Mesendoderm (in vitro differentiated cells): Measurements from ENCODE around the gene MGAT5B.

Source experiments
- DNase-seq: peaks from one replicate; pipeline ENCODE4 v3.0.0; 2013
- H2AK5ac ChIP-seq: 2 replicates; pipeline ENCODE4 v1.6.1; 2013; ENCODE audit warnings: low read length, inconsistent platforms
- H2BK120ac ChIP-seq: 2 replicates; pipeline ENCODE4 v1.6.1; 2013; ENCODE audit warnings: low read depth, mild to moderate bottlenecking, low read length, moderate library complexity, mixed read lengths
- H2BK15ac ChIP-seq: replicated peaks from 2 replicates; pipeline ENCODE4 v1.6.1; 2013; ENCODE audit warnings: low read depth, mild to moderate bottlenecking, moderate library complexity
- H2BK5ac ChIP-seq: 2 replicates; pipeline ENCODE4 v1.6.1; 2013; ENCODE audit warnings: low read length, inconsistent platforms
- H3K18ac ChIP-seq: 2 replicates; pipeline ENCODE4 v1.6.1; 2013; ENCODE audit warnings: mild to moderate bottlenecking, low read length, mixed read lengths
- H3K23ac ChIP-seq: one replicate; pipeline ENCODE4 v1.6.1; 2013; ENCODE audit warnings: low read length
- H3K27ac ChIP-seq: 2 replicates; pipeline ENCODE4 v1.5.1; 2013; ENCODE audit warnings: low read depth, mild to moderate bottlenecking, inconsistent platforms, low read length, moderate library complexity
- H3K27me3 ChIP-seq: 2 replicates; pipeline ENCODE4 v1.6.1; 2013; ENCODE audit warnings: low read length, control low read depth, mild to moderate bottlenecking, inconsistent platforms; ENCODE audit not compliant: insufficient read depth, poor library complexity
- H3K36me3 ChIP-seq: 2 replicates; pipeline ENCODE4 v1.6.1; 2013; ENCODE audit warnings: low read length, inconsistent platforms; ENCODE audit not compliant: control insufficient read depth, insufficient read depth
- H3K4ac ChIP-seq: one replicate; pipeline ENCODE4 v1.6.1; 2013; ENCODE audit warnings: low read depth, mild to moderate bottlenecking, low read length, moderate library complexity
- H3K4me1 ChIP-seq: 2 replicates; pipeline ENCODE4 v1.6.1; 2013; ENCODE audit warnings: low read depth, low read length, inconsistent platforms; ENCODE audit not compliant: control insufficient read depth
- H3K4me2 ChIP-seq: 2 replicates; pipeline ENCODE4 v1.6.1; 2013; ENCODE audit warnings: low read length
- H3K4me3 ChIP-seq: 2 replicates; pipeline ENCODE4 v1.5.1; 2013; ENCODE audit warnings: mild to moderate bottlenecking, low read length
- H3K56ac ChIP-seq: one replicate; pipeline ENCODE4 v1.6.1; 2013; ENCODE audit warnings: low read length
- H3K79me1 ChIP-seq: 2 replicates; pipeline ENCODE4 v1.6.1; 2013; ENCODE audit warnings: low read length, inconsistent platforms
- H3K79me2 ChIP-seq: 2 replicates; pipeline ENCODE4 v1.6.1; 2013; ENCODE audit warnings: mild to moderate bottlenecking, low read length; ENCODE audit not compliant: control insufficient read depth, insufficient read depth
- H3K9ac ChIP-seq: 2 replicates; pipeline ENCODE4 v1.6.1; 2013; ENCODE audit warnings: low read length, inconsistent platforms
- H4K5ac ChIP-seq: one replicate; pipeline ENCODE4 v1.6.1; 2013; ENCODE audit warnings: low read length
- H4K8ac ChIP-seq: one replicate; pipeline ENCODE4 v1.6.1; 2013; ENCODE audit warnings: low read depth, mild to moderate bottlenecking, control low read depth, low read length, moderate library complexity
- WGBS: extraction: QIAGEN DNeasy Blood & Tissue Kit; methylation state at CpG from one replicate; pipeline ENCODE4 v1.1.7; 2013; ENCODE audit warnings: low lambda C conversion rate, missing lambda C conversion rate; ENCODE audit not compliant: insufficient coverage; ENCODE audit errors: extremely low coverage; 5-methylcytosine and 5-hydroxymethylcytosine counted together

Gene MGAT5B

GRCh38 chr17:76930107-76930506 is 61.9 kb downstream of the MGAT5B start:
- Histone ChIP-seq H3K9ac (no peak overlapping the region), H3K4me3 (no peak overlapping the region), H3K79me1 (no peaks in the 10 kb centered on the region), H3K27ac (no peak overlapping the region), H2BK120ac (no peak overlapping the region), H4K8ac (no peak overlapping the region), H2BK15ac (no peak overlapping the region), H3K23ac (no peak overlapping the region), H3K4ac (no peak overlapping the region), H3K4me1 (no peaks in the 10 kb centered on the region), H3K27me3 (no peaks in the 10 kb centered on the region), H2BK5ac (no peak overlapping the region), H3K36me3 (no peaks in the 10 kb centered on the region), H3K18ac (no peak overlapping the region), H3K4me2 (no peak overlapping the region), H3K79me2 (no peaks in the 10 kb centered on the region), H3K56ac (no peak overlapping the region), H4K5ac (no peak overlapping the region), H2AK5ac (no peak overlapping the region)
- no peak for DNase-seq
- WGBS: no CpG with 5 or more reads among the region's 6 CpGs

DNA sequence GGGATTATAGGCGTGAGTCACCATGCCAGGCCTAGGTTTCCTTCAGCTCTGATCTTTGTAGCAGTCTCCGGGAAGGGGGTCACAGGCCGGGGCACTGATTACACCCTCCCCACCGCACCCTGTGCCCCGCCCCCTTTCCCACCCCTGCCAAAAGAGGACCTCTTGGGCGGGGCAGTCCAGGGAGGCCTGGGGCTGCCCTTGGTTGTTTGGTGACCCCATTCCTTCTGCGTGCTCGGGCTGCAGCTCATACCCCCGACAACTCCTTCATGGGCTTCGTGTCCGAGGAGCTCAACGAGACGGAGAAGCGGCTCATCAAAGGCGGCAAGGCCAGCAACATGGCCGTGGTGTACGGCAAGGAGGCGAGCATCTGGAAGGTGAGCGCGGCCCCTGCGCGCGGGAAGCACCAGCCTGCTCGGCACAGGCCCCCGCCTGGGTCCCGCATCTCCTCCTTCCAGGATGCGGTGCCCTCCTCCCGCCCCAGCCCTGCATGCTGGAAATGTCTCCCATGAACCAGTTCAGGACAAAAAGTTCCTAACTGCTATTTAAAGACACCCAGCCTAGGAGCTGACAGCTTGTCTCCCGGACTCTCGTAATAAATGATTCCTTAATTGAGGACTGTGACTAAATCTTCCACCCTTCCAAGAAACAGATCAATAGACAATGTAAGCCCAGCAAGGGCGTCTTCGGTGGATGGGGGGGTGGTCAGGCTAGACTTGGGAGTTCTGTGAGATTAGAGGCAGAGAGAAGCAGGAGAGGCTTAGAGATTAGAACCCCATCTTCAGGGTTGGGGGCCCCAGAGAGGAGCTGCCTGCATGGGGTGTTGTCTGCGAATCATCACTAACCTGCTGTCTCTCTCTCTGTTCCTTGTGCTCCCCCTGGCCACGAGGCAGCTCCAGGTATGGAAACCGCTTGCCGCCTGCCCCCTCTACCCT is 64.5 kb downstream of the MGAT5B start:
- no peak overlapping the region for H3K18ac ChIP-seq
- H3K4me2 ChIP-seq: no peak overlapping the region
- H3K4me1 ChIP-seq: no peaks in the 10 kb centered on the region

DNA sequence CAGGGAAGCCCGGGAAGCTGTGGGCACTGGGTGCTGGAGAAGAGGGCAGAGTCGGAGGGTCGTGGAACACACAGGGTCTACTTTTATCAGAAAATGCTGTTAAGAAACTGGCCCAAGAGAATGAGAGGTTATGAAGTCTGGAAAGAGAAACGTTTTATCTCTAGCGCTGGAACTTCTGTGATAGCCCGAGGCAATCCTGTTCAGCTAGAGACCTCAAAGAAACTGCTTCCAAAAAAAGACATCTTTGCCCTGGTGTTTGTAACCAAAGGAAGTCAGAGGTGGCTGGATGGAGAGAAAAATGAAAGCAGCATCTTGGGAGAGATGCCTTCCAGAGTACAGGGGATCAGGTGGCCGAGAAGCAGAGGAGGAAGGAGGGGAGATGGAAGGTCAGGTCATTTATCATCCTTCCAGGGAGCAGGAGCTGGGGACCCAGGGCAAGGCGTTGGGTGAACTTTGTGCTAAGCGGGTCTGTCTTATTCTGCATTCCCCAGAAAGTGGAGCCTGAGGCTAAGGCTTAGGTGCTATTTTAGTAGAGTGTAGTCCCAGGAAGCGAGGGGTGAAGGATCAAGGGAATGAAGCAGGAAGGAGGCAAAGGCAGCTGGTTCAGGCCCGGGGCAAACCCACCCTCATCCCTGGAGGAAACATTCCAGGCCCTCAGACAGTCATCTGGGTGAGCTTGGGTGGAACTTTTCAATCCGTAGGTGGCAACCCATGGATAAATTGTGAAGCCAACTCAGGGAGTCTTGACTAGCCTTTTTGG is 66.5 kb downstream of the MGAT5B start:
- H3K56ac ChIP-seq: no peak overlapping the region
- H3K4me3 ChIP-seq: no peak overlapping the region
- H3K18ac ChIP-seq: no peak overlapping the region
- no peak overlapping the region for H3K4ac ChIP-seq
- H2BK15ac ChIP-seq: no peak overlapping the region
- H3K79me1 ChIP-seq: no peaks in the 10 kb centered on the region
- no peak overlapping the region for H2BK5ac ChIP-seq
- DNase-seq: no peak
- no peaks in the 10 kb centered on the region for H3K79me2 ChIP-seq
- H3K4me1 ChIP-seq: no peaks in the 10 kb centered on the region
- no peak overlapping the region for H3K27ac ChIP-seq
- no peaks in the 10 kb centered on the region for H3K27me3 ChIP-seq
- H3K9ac ChIP-seq: no peak overlapping the region
- no peak overlapping the region for H4K8ac ChIP-seq
- WGBS: no CpG with 5 or more reads among the region's 12 CpGs
- H2AK5ac ChIP-seq: no peak overlapping the region
- H3K23ac ChIP-seq: no peak overlapping the region
- H2BK120ac ChIP-seq: no peak overlapping the region
- no peak overlapping the region for H4K5ac ChIP-seq
- H3K4me2 ChIP-seq: no peak overlapping the region
- no peaks in the 10 kb centered on the region for H3K36me3 ChIP-seq

More for the DNA sequence above, 64.5 kb downstream of the MGAT5B start:
- Histone ChIP-seq H4K8ac (no peak overlapping the region), H3K79me2 (no peaks in the 10 kb centered on the region), H3K56ac (no peak overlapping the region), H2BK120ac (no peak overlapping the region), H3K79me1 (no peaks in the 10 kb centered on the region), H3K36me3 (no peaks in the 10 kb centered on the region), H3K9ac (no peak overlapping the region), H3K27ac (no peak overlapping the region), H2BK15ac (no peak overlapping the region), H2BK5ac (no peak overlapping the region), H2AK5ac (no peak overlapping the region), H4K5ac (no peak overlapping the region), H3K4me3 (no peak overlapping the region), H3K27me3 (no peaks in the 10 kb centered on the region), H3K4ac (no peak overlapping the region), H3K23ac (no peak overlapping the region)
- no CpG with 5 or more reads among the region's 36 CpGs for WGBS
- DNase-seq: no peak

- Histone ChIP-seq H3K79me1 (no peaks in the 10 kb centered on the region), H2BK120ac (no peak overlapping the region), H3K4me3 (no peak overlapping the region), H3K79me2 (no peaks in the 10 kb centered on the region), H3K56ac (no peak overlapping the region), H3K27ac (no peak overlapping the region), H4K5ac (no peak overlapping the region), H3K36me3 (no peaks in the 10 kb centered on the region), H2BK15ac (no peak overlapping the region), H4K8ac (no peak overlapping the region), H3K9ac (no peak overlapping the region), H3K27me3 (no peaks in the 10 kb centered on the region), H3K23ac (no peak overlapping the region), H3K18ac (no peak overlapping the region), H3K4ac (no peak overlapping the region), H3K4me2 (no peak overlapping the region), H2BK5ac (no peak overlapping the region), H2AK5ac (no peak overlapping the region), H3K4me1 (no peaks in the 10 kb centered on the region)
- WGBS: no CpG with 5 or more reads among the region's 3 CpGs
- no peak for DNase-seq
These were observed 67.1 kb downstream of the MGAT5B start for GRCh38 chr17:76935331-76935730.

DNA sequence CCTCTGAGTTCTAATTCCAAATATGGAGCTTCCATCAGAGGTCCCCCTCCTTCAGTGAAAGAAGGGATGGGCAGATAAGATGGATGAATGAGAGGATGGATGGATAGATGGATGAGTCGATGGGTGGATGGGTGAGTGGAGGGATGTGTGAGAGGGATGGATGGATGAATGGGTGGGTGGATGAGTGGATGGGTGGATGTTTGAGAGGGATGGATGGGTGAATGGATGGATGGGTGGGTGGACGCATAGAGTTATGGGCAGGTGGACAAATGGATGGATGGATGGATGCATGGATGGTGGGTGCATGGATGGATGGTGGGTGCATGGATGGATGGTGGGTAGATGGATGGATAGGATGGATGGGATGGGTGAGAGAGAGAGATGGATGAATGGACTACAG is 69.0 kb downstream of the MGAT5B start:
- no peak overlapping the region for H3K18ac ChIP-seq
- no peaks in the 10 kb centered on the region for H3K79me1 ChIP-seq
- H3K4me1 ChIP-seq: no peaks in the 10 kb centered on the region
- H3K27ac ChIP-seq: no peak overlapping the region
- no peak overlapping the region for H3K23ac ChIP-seq
- no peak overlapping the region for H3K4me3 ChIP-seq
- DNase-seq: no peak
- H3K27me3 ChIP-seq: no peaks in the 10 kb centered on the region
- H2BK120ac ChIP-seq: no peak overlapping the region
- 100% methylated on average over 1 of the region's 2 CpGs for WGBS
- no peaks in the 10 kb centered on the region for H3K36me3 ChIP-seq
- no peak overlapping the region for H4K8ac ChIP-seq
- no peaks in the 10 kb centered on the region for H3K79me2 ChIP-seq
- H2BK5ac ChIP-seq: no peak overlapping the region
- no peak overlapping the region for H2BK15ac ChIP-seq
- H3K56ac ChIP-seq: no peak overlapping the region
- H2AK5ac ChIP-seq: no peak overlapping the region
- H3K4me2 ChIP-seq: no peak overlapping the region
- no peak overlapping the region for H3K4ac ChIP-seq
- no peak overlapping the region for H3K9ac ChIP-seq
- H4K5ac ChIP-seq: no peak overlapping the region
